Upper lobe of left lung (tissue), 6 donors: ENCODE measurements around the gene TBL1XR1. TPM values are rescaled to one million over a fixed set of nuclear protein-coding genes. Genes with fewer than 3 reads are reported as not detected.
"Not testable (repeated sequence)": the region's sequence is repeated elsewhere in the genome, so short reads cannot be mapped to it uniquely, and the experiment has no call there.

ENCODE experiments used
- ATAC-seq, 2 donors: fragments of 200-7000 bp; cut with Tn5 transposase; one replicate each; pipeline ENCODE4 v1.9.1; 2022; ENCODE audit warnings: mild to moderate bottlenecking in 2 of 2, moderate library complexity in 2 of 2; ENCODE audit not compliant: low FRiP score in 2 of 2
- DNase-seq, 2 donors: peaks; one replicate each; pipeline ENCODE4 v3.0.0-alpha.2; 2019 to 2020
- H3K27ac ChIP-seq, 4 donors: fragments of 200-600 bp; sonication (generic); one replicate each; pipeline ENCODE4 v1.5.1; 2016 to 2019
- H3K27me3 ChIP-seq, 4 donors: fragments of 200-600 bp; sonication (generic); one replicate each; pipeline ENCODE4 v1.5.1; 2017 to 2019
- H3K36me3 ChIP-seq, 4 donors: fragments of 200-600 bp; sonication (generic); one replicate each; pipeline ENCODE4 v1.5.1; 2016 to 2019
- H3K4me1 ChIP-seq, 4 donors: fragments of 200-600 bp; sonication (generic); one replicate each; pipeline ENCODE4 v1.5.1; 2018 to 2019
- H3K4me3 ChIP-seq, 4 donors: fragments of 200-600 bp; sonication (generic); one replicate each; pipeline ENCODE4 v1.5.1; 2017 to 2019; ENCODE audit warnings: mild to moderate bottlenecking in 2 of 4, moderate library complexity in 1 of 4
- H3K9me3 ChIP-seq, 4 donors: fragments of 200-600 bp; sonication (generic); one replicate each; pipeline ENCODE4 v1.5.1; 2018 to 2019
- EP300 ChIP-seq, 4 donors: sonication (generic); formaldehyde crosslinking; IDR thresholded peaks; one replicate each; pipeline ENCODE4 v1.5.1; 2017; ENCODE audit warnings: antibody characterized with exemption in 4 of 4, control low read depth in 2 of 4
- POLR2A ChIP-seq, 4 donors: fragments of 450-650 bp; IDR thresholded peaks; one replicate each; pipeline ENCODE4 v1.5.1; 2016 to 2017; ENCODE audit warnings: antibody characterized with exemption in 4 of 4, mild to moderate bottlenecking in 2 of 4
- POLR2AphosphoS5 ChIP-seq, 2 donors: sonication (generic); formaldehyde crosslinking; IDR thresholded peaks; one replicate each; pipeline ENCODE4 v1.5.1; 2017; ENCODE audit warnings: antibody characterized with exemption in 2 of 2
- WGBS, 2 donors: methylation state at CpG; one replicate each; pipeline ENCODE4 v1.1.5; 2017 to 2018; 5-methylcytosine and 5-hydroxymethylcytosine counted together
- total RNA-seq, 6 donors: library from RNA; depleted of rRNA in 4 of 6; stranded (reverse); fragments of >200 nt in 4 of 6; gene quantifications; one replicate each; pipeline versions ENCODE4 v1.1.0 to v1.2.1, GENCODE V29; 2016 to 2021
- TF ChIP-seq, protein P1 (sequence below), 6 experiments: fragments of 450-650 bp in 4 of 6; fragments of 200-600 bp in 2 of 6; sonication (generic) in 2 of 6; IDR thresholded peaks; one replicate each; pipeline ENCODE4 v1.5.1; 2016 to 2019; ENCODE audit warnings: antibody characterized with exemption in 6 of 6
- donor health status: DM: no; HTN: no; CAD: no; lungs with moderate emphysema.
- donor health status: DM: no; HTN: yes; CAD: no; lungs with severe emphysema.

The TBL1XR1 gene
- total RNA-seq, 6 donors from 2014 or later: 46.1 to 156 (median 86.6) TPM

DNA sequence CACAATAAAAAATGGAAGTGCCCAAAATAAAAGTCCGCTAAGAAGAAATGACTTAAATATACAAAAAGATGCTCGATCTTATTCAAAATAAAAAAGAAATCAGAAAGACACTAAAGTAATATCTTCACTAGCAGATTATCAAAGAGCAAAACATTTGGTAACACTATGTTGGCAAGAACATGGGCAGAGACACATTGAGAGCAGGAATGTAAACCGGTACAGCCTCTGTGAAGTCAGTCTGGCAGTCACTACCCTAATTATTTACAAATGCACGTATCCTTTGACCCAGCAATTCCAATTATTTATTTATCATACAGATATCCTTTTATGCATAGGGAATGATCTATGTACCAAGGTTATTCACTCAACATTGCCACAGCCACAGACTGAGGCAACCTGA lies 34.5 kb downstream of the TBL1XR1 start:
- peaks cover 0 to 5% (median 0%) of the 10 kb centered on the region in 4 donors for H3K36me3 ChIP-seq
- H3K4me3 ChIP-seq: no peak overlapping the region
- no peak overlapping the region for H3K27ac ChIP-seq
- peaks cover 0 to 18% (median 2%) of the 10 kb centered on the region in 4 donors for H3K4me1 ChIP-seq
- no peaks in the 10 kb centered on the region for H3K27me3 ChIP-seq
- 61 to 68% methylated on average over 4 of the region's 4 CpGs for WGBS, 2 donors
- TF ChIP-seq EP300 (IDR thresholded peaks at IDR 0.05) (no peak), POLR2AphosphoS5 (IDR thresholded peaks at IDR 0.05) (no peak), POLR2A (IDR thresholded peaks at IDR 0.05) (no peak)
- TF ChIP-seq, protein P1, sequence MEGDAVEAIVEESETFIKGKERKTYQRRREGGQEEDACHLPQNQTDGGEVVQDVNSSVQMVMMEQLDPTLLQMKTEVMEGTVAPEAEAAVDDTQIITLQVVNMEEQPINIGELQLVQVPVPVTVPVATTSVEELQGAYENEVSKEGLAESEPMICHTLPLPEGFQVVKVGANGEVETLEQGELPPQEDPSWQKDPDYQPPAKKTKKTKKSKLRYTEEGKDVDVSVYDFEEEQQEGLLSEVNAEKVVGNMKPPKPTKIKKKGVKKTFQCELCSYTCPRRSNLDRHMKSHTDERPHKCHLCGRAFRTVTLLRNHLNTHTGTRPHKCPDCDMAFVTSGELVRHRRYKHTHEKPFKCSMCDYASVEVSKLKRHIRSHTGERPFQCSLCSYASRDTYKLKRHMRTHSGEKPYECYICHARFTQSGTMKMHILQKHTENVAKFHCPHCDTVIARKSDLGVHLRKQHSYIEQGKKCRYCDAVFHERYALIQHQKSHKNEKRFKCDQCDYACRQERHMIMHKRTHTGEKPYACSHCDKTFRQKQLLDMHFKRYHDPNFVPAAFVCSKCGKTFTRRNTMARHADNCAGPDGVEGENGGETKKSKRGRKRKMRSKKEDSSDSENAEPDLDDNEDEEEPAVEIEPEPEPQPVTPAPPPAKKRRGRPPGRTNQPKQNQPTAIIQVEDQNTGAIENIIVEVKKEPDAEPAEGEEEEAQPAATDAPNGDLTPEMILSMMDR (IDR thresholded peaks at IDR 0.05): no peak
- no peaks in the 10 kb centered on the region for H3K9me3 ChIP-seq
- no peak for DNase-seq
- no peak for ATAC-seq

DNA sequence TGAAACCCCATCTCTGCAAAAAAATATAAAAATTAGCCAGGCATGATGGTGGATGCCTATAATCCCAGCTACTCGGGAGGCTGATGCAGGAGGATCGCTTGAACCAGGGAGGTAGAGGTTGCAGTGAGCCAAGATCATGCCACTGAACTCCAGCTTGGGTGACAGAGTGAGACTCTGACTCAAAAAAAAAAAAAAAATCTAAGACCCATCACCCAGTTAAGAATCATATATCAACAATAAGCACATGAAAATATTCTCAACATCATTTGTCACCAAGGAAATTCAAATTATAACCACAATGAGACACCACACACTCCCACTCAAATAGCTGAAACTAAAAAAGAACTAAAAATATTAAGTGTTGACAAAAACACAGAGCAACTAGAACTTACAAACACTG lies 35.7 kb downstream of the TBL1XR1 start:
- 100% methylated on average over 2 of the region's 2 CpGs for WGBS, 2 donors
- not testable (repeated sequence) for H3K4me3 ChIP-seq, H3K9me3 ChIP-seq, ATAC-seq, DNase-seq, H3K4me1 ChIP-seq, H3K36me3 ChIP-seq, H3K27me3 ChIP-seq, H3K27ac ChIP-seq

DNA sequence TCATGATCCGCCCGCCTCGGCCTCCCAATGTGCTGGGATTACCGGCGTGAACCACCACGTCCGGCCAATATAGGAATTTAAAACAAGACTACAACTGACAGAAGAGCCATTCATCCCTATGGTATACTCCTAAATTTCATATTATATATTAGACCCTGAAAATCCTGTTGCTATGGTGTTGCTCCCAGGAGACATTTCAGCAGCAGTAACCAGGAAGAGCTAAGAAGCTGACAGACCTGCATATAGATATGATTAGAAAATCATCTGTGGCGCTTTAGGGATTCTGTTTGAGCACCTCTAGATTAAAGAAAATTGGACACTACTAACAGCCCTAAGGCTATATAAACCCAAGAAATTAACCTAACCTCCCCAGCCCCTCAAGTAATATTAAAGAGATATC lies 38.8 kb downstream of the TBL1XR1 start:
- H3K9me3 ChIP-seq: no peaks in the 10 kb centered on the region
- no peaks in the 10 kb centered on the region for H3K27me3 ChIP-seq
- ATAC-seq: no peak
- H3K36me3 ChIP-seq: peaks cover 0 to 5% (median 0%) of the 10 kb centered on the region in 4 donors
- WGBS, 2 donors: 98% methylated on average over 8 of the region's 8 CpGs
- H3K4me1 ChIP-seq: peaks cover 5 to 13% (median 8%) of the 10 kb centered on the region in 4 donors
- DNase-seq: no peak
- H3K27ac ChIP-seq: no peak overlapping the region
- H3K4me3 ChIP-seq: no peak overlapping the region
- no peak for TF ChIP-seq EP300 (IDR thresholded peaks at IDR 0.05)
- no peak for TF ChIP-seq POLR2AphosphoS5 (IDR thresholded peaks at IDR 0.05)
- TF ChIP-seq POLR2A (IDR thresholded peaks at IDR 0.05): no peak
- TF ChIP-seq, protein P1 (IDR thresholded peaks at IDR 0.05): no peak

DNA sequence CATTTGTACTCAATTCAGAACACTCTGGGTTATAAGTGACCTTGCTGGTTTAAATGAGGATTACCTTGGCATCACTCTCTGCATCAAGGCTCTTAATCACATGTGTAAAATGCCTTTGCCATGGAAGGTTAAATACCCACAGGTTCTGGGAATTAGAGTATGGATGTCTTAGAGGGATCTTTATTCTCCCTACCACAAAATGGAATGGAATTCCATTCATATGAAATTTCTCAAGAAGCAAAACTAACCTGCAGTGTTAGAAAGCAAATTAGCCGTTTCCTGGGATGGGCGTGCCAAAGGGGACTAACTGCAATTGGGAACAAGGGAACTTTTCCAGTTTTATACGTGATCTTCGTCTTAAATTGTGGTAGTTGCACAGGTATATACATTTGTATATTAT lies 39.8 kb downstream of the TBL1XR1 start:
- DNase-seq (no peak), ATAC-seq (no peak)
- Histone ChIP-seq H3K4me3 (no peak overlapping the region), H3K9me3 (no peaks in the 10 kb centered on the region), H3K36me3 (peaks cover 0 to 5% (median 0%) of the 10 kb centered on the region in 4 donors), H3K4me1 (peaks cover 8 to 13% (median 10%) of the 10 kb centered on the region in 4 donors), H3K27me3 (no peaks in the 10 kb centered on the region), H3K27ac (no peak overlapping the region)
- no peak for TF ChIP-seq EP300 (IDR thresholded peaks at IDR 0.05)
- TF ChIP-seq POLR2AphosphoS5 (IDR thresholded peaks at IDR 0.05): no peak
- TF ChIP-seq, protein P1 (IDR thresholded peaks at IDR 0.05): no peak
- no peak for TF ChIP-seq POLR2A (IDR thresholded peaks at IDR 0.05)
- WGBS, 2 donors: 87 to 89% methylated on average over 4 of the region's 4 CpGs

DNA sequence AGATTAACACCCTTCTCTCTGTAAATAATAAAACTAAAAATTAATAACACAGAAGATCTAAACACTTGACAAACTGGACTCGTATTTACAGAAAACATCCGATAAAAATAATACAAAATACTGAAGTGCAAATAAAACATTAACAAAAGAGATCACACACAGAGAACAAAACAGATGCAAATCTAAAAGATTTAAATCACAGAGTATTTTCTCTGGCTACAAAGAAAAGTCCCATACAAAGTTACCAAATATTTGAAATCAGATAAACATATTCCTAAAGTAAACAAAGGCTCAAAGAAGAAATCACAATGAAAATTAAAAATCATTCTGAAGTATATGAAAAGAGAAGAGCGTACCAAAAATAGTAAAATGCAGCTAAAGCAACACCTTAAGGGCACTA lies 42.5 kb downstream of the TBL1XR1 start:
- H3K4me1 ChIP-seq: peaks cover 25 to 37% (median 29%) of the 10 kb centered on the region in 4 donors
- no peak overlapping the region for H3K27ac ChIP-seq
- no peaks in the 10 kb centered on the region for H3K9me3 ChIP-seq
- WGBS, 2 donors: 54 to 76% methylated on average over 3 of the region's 3 CpGs
- H3K27me3 ChIP-seq: no peaks in the 10 kb centered on the region
- ATAC-seq (no peak), DNase-seq (no peak)
- TF ChIP-seq POLR2AphosphoS5 (IDR thresholded peaks at IDR 0.05): no peak
- H3K36me3 ChIP-seq: no peaks in the 10 kb centered on the region
- H3K4me3 ChIP-seq: no peak overlapping the region

DNA sequence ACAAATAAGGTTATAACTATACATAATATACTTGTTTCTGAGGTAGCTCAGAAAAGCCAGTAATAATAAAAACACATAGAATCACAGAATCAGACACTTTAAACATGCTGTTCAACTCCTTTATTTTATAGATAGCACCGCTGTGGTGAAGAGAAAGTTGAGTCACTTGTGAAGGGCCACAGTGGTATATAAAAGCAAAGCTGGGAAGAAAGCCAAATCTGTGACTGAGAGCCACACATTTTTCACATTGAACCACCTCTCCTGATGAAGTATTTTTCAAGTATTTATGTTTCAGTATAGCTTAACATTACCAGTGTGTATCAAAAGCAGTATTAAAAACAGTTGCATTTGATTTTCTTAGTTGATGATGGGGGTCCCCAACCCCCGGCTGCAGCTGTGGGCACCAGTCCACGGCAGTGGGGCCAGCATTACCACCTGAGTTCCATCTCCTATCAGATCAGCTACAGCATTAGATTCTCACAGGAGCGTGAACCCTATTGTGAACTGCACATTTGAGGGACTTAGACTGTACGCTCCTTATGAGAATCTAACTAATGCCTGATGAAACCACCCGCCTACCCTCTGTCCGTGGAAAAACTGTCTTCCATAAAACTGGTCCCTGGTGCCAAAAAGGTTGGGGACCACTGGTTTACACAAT lies 46.2 kb downstream of the TBL1XR1 start:
- no peaks in the 10 kb centered on the region for H3K27me3 ChIP-seq
- peak overlapping the region in 3 of 4 donors; percentile 12 to 33 (median 16) for H3K27ac ChIP-seq
- H3K4me1 ChIP-seq: peaks cover 30 to 52% (median 41%) of the 10 kb centered on the region in 4 donors
- H3K4me3 ChIP-seq: no peak overlapping the region
- WGBS, 2 donors: 53 to 60% methylated on average over 6 to 7 of the region's 7 CpGs
- no peaks in the 10 kb centered on the region for H3K36me3 ChIP-seq
- DNase-seq (no peak), ATAC-seq (peak in 1 of 2 donors; percentile 39)
- no peaks in the 10 kb centered on the region for H3K9me3 ChIP-seq
- no peak for TF ChIP-seq POLR2AphosphoS5 (IDR thresholded peaks at IDR 0.05)
- no peak for TF ChIP-seq EP300 (IDR thresholded peaks at IDR 0.05)
- TF ChIP-seq, protein P1 (IDR thresholded peaks at IDR 0.05): no peak
- no peak for TF ChIP-seq POLR2A (IDR thresholded peaks at IDR 0.05)
